Neural cell (in vitro differentiated cells): ENCODE measurements around the gene GDI2. TPM values are rescaled to one million over a fixed set of nuclear protein-coding genes. Genes with fewer than 3 reads are reported as not detected.

Experiments used
- H2AFZ ChIP-seq: fragments of 200-600, 300-800 bp; sonication (generic), shearing (Covaris generic); 2 replicates; pipeline ENCODE4 v1.6.0; 2014; ENCODE audit warnings: low read depth, mild to moderate bottlenecking, antibody characterized with exemption, low read length, moderate library complexity
- H3F3A ChIP-seq: fragments of 200-600 bp; shearing (Covaris generic); 2 replicates; pipeline ENCODE4 v1.6.1; 2016; ENCODE audit warnings: mild to moderate bottlenecking, moderate library complexity, mixed read lengths, antibody characterized with exemption, low read length; ENCODE audit not compliant: insufficient read depth, poor library complexity, severe bottlenecking
- H3K27ac ChIP-seq: fragments of 200-600, 300-800 bp; sonication (generic), shearing (Covaris generic); 2 replicates; pipeline ENCODE4 v1.5.1; 2014; ENCODE audit warnings: mild to moderate bottlenecking, low read length, moderate library complexity
- H3K27me3 ChIP-seq: fragments of 300-800, 200-600 bp; sonication (generic), shearing (Covaris generic); 2 replicates; pipeline ENCODE4 v1.6.0; 2014; ENCODE audit warnings: mild to moderate bottlenecking, low read depth, low read length, moderate library complexity; ENCODE audit not compliant: insufficient read depth
- H3K36me3 ChIP-seq: fragments of 300-800, 200-600 bp; sonication (generic), shearing (Covaris generic); 2 replicates; pipeline ENCODE4 v1.5.1; 2014; ENCODE audit warnings: mild to moderate bottlenecking, antibody characterized with exemption, low read length, moderate library complexity; ENCODE audit not compliant: insufficient read depth
- H3K4me2 ChIP-seq: fragments of 300-800, 200-600 bp; sonication (generic), shearing (Covaris generic); 2 replicates; pipeline ENCODE4 v1.6.0; 2014; ENCODE audit warnings: mild to moderate bottlenecking, low read length
- H3K4me3 ChIP-seq: fragments of 300-800, 200-600 bp; sonication (generic), shearing (Covaris generic); 2 replicates; pipeline ENCODE4 v1.5.1; 2014; ENCODE audit warnings: mild to moderate bottlenecking, low read length, moderate library complexity
- H3K79me2 ChIP-seq: fragments of 200-600 bp; shearing (Covaris generic); replicated peaks from 2 replicates; pipeline ENCODE4 v1.6.0; 2014; ENCODE audit warnings: mild to moderate bottlenecking, low read length, moderate library complexity; ENCODE audit not compliant: insufficient read depth
- H3K9ac ChIP-seq: fragments of 300-800, 200-600 bp; sonication (generic), shearing (Covaris generic); 2 replicates; pipeline ENCODE4 v1.6.1; 2016; ENCODE audit warnings: mild to moderate bottlenecking, low read length, mixed read lengths
- H3K9me2 ChIP-seq: fragments of 200-600 bp; shearing (Covaris generic); 2 replicates; pipeline ENCODE4 v1.6.1; 2016; ENCODE audit warnings: mild to moderate bottlenecking, low read length, mixed read lengths; ENCODE audit not compliant: insufficient read depth
- H3K9me3 ChIP-seq: fragments of 200-600, 300-800 bp; sonication (generic), shearing (Covaris generic); 2 replicates; pipeline ENCODE4 v1.6.1; 2016; ENCODE audit warnings: mild to moderate bottlenecking, mixed run types, low read length, moderate library complexity, mixed read lengths
- H4K20me1 ChIP-seq: fragments of 200-600 bp; shearing (Covaris generic); 2 replicates; pipeline ENCODE4 v1.6.1; 2016; ENCODE audit warnings: mild to moderate bottlenecking, mixed run types; ENCODE audit not compliant: insufficient read depth
- EP300 ChIP-seq: fragments of 450-650 bp; conservative IDR thresholded peaks from 2 replicates; pipeline ENCODE4 v1.6.1; 2014; ENCODE audit warnings: antibody characterized with exemption, mild to moderate bottlenecking, moderate library complexity; ENCODE audit not compliant: poor library complexity, severe bottlenecking
- EZH2 ChIP-seq: fragments of 200-600, 300-800 bp; shearing (Covaris generic), sonication (generic); IDR thresholded peaks from 2 replicates; pipeline ENCODE4 v1.6.1; 2014; ENCODE audit warnings: antibody characterized with exemption, low read length, borderline replicate concordance, mild to moderate bottlenecking; ENCODE audit not compliant: insufficient read depth, poor library complexity, severe bottlenecking
- MXI1 ChIP-seq: fragments of 450-650 bp; conservative IDR thresholded peaks from 2 replicates; pipeline ENCODE4 v1.6.1; 2014; ENCODE audit warnings: antibody characterized with exemption, mild to moderate bottlenecking; ENCODE audit not compliant: poor library complexity, severe bottlenecking
- POLR2AphosphoS5 ChIP-seq: IDR thresholded peaks from 2 replicates; pipeline ENCODE4 v1.6.1; 2012
- RAD21 ChIP-seq: fragments of 450-650 bp; conservative IDR thresholded peaks from 2 replicates; pipeline ENCODE4 v1.6.1; 2014; ENCODE audit warnings: antibody characterized with exemption, mild to moderate bottlenecking, moderate library complexity
- SMC3 ChIP-seq: fragments of 450-650 bp; conservative IDR thresholded peaks from 2 replicates; pipeline ENCODE4 v1.6.1; 2014; ENCODE audit warnings: antibody characterized with exemption, mild to moderate bottlenecking, moderate library complexity; ENCODE audit not compliant: poor library complexity
- TAF1 ChIP-seq: IDR thresholded peaks from 2 replicates; pipeline ENCODE4 v1.6.1; 2012; ENCODE audit warnings: low read depth
- polyA plus RNA-seq: library from polyadenylated mRNA; depleted of rRNA; stranded (reverse); fragments of >200 nt; gene quantifications from 2 replicates; pipeline ENCODE4 v1.2.3, GENCODE V29; 2014
- TF ChIP-seq, protein P1 (sequence below): IDR thresholded peaks from 2 replicates; pipeline ENCODE4 v1.6.1; 2012; ENCODE audit warnings: borderline replicate concordance
- TF ChIP-seq, protein P2 (sequence below): fragments of 450-650 bp; IDR thresholded peaks from 2 replicates; pipeline ENCODE4 v1.5.1; 2014; ENCODE audit warnings: antibody characterized with exemption, mild to moderate bottlenecking, moderate library complexity; ENCODE audit not compliant: poor library complexity, severe bottlenecking

The GDI2 gene
- polyA plus RNA-seq, 1 donor from 2014 or later: 352 TPM

- Histone ChIP-seq H3K9me3 (no peaks in the 10 kb centered on the region), H3K4me2 (no peak overlapping the region), H3K79me2 (no peaks in the 10 kb centered on the region), H3F3A (no peaks in the 10 kb centered on the region), H3K9ac (no peak overlapping the region), H3K9me2 (no peaks in the 10 kb centered on the region), H3K27ac (no peak overlapping the region), H3K4me3 (no peak overlapping the region), H3K27me3 (no peaks in the 10 kb centered on the region), H4K20me1 (no peaks in the 10 kb centered on the region), H2AFZ (no peak overlapping the region), H3K36me3 (peaks cover 47% of the 10 kb centered on the region)
- TF ChIP-seq EP300 (no peak), TAF1 (no peak), MXI1 (no peak), POLR2AphosphoS5 (no peak), RAD21 (no peak), SMC3 (no peak), EZH2 (no peak)
- TF ChIP-seq, protein P1, sequence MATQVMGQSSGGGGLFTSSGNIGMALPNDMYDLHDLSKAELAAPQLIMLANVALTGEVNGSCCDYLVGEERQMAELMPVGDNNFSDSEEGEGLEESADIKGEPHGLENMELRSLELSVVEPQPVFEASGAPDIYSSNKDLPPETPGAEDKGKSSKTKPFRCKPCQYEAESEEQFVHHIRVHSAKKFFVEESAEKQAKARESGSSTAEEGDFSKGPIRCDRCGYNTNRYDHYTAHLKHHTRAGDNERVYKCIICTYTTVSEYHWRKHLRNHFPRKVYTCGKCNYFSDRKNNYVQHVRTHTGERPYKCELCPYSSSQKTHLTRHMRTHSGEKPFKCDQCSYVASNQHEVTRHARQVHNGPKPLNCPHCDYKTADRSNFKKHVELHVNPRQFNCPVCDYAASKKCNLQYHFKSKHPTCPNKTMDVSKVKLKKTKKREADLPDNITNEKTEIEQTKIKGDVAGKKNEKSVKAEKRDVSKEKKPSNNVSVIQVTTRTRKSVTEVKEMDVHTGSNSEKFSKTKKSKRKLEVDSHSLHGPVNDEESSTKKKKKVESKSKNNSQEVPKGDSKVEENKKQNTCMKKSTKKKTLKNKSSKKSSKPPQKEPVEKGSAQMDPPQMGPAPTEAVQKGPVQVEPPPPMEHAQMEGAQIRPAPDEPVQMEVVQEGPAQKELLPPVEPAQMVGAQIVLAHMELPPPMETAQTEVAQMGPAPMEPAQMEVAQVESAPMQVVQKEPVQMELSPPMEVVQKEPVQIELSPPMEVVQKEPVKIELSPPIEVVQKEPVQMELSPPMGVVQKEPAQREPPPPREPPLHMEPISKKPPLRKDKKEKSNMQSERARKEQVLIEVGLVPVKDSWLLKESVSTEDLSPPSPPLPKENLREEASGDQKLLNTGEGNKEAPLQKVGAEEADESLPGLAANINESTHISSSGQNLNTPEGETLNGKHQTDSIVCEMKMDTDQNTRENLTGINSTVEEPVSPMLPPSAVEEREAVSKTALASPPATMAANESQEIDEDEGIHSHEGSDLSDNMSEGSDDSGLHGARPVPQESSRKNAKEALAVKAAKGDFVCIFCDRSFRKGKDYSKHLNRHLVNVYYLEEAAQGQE: no peak
- TF ChIP-seq, protein P2, sequence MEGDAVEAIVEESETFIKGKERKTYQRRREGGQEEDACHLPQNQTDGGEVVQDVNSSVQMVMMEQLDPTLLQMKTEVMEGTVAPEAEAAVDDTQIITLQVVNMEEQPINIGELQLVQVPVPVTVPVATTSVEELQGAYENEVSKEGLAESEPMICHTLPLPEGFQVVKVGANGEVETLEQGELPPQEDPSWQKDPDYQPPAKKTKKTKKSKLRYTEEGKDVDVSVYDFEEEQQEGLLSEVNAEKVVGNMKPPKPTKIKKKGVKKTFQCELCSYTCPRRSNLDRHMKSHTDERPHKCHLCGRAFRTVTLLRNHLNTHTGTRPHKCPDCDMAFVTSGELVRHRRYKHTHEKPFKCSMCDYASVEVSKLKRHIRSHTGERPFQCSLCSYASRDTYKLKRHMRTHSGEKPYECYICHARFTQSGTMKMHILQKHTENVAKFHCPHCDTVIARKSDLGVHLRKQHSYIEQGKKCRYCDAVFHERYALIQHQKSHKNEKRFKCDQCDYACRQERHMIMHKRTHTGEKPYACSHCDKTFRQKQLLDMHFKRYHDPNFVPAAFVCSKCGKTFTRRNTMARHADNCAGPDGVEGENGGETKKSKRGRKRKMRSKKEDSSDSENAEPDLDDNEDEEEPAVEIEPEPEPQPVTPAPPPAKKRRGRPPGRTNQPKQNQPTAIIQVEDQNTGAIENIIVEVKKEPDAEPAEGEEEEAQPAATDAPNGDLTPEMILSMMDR: no peak
These were observed 48.6 kb downstream of the GDI2 start for GRCh38 chr10:5764422-5765297.

DNA sequence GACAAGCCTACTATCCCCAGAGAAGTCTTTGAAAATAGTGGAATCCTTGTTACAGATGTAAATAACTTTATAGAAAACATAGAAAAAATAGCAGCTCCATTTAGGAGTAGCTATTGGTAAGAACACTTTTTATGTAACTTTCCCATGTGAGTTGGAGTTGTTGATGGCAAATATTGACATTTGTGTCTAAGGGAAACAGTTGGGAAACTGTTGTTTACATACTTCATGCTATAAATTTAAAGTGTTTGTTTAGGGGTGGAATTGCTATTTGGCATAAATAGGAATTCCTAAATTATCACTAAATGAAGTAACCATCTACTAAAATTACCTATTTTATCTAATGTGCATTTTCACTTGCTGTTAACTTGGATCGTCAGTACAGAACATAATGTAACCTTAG lies 50.7 kb downstream of the GDI2 start:
- Histone ChIP-seq H3K36me3 (peaks cover 58% of the 10 kb centered on the region), H3K27me3 (no peaks in the 10 kb centered on the region), H3K4me3 (no peak overlapping the region), H3F3A (no peaks in the 10 kb centered on the region), H4K20me1 (no peaks in the 10 kb centered on the region), H3K9me3 (no peaks in the 10 kb centered on the region), H3K27ac (no peak overlapping the region), H3K9me2 (no peaks in the 10 kb centered on the region), H2AFZ (no peak overlapping the region), H3K79me2 (no peaks in the 10 kb centered on the region), H3K9ac (no peak overlapping the region), H3K4me2 (no peak overlapping the region)
- TF ChIP-seq, protein P2: no peak
- TF ChIP-seq RAD21: no peak
- TF ChIP-seq EZH2: no peak
- TF ChIP-seq SMC3: no peak
- TF ChIP-seq EP300: no peak
- TF ChIP-seq, protein P1: no peak
- TF ChIP-seq TAF1: no peak
- TF ChIP-seq POLR2AphosphoS5: no peak
- TF ChIP-seq MXI1: no peak
